NCI-H2029 (cell line): Measurements from ENCODE around the gene CHD6.

ENCODE experiments used
- DNase-seq: peaks from one replicate; lab custom pipeline; 2025; lab: John Stamatoyannopoulos, UW

Gene CHD6

DNA sequence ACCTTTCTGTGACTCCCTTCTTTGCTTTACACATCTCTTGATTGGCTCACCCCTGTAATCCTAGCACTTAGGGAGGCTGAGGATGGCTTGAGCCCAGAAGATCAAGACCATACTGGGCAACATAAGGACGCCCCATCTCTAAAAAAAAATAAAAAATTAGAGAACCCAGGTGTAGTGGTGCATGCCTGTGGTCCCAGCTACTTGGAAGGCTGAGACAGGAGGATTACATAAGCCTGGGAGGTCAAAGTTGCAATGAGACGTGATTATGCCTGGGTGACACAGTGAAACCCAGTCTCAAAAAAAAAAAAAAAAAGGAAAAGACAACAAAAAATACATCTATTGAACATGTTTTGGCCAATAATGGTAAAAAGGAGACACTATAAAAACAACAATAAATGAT is 37.8 kb downstream of the CHD6 start:
- DNase-seq = no peak

GRCh38 chr20:41577129-41578009 is 40.8 kb downstream of the CHD6 start:
- no peak for DNase-seq

GRCh38 chr20:41575412-41575811 is 42.8 kb downstream of the CHD6 start:
- DNase-seq = no peak

GRCh38 chr20:41574802-41575389 is 43.3 kb downstream of the CHD6 start:
- DNase-seq = no peak

GRCh38 chr20:41573955-41574354 is 44.2 kb downstream of the CHD6 start:
- DNase-seq = no peak

DNA sequence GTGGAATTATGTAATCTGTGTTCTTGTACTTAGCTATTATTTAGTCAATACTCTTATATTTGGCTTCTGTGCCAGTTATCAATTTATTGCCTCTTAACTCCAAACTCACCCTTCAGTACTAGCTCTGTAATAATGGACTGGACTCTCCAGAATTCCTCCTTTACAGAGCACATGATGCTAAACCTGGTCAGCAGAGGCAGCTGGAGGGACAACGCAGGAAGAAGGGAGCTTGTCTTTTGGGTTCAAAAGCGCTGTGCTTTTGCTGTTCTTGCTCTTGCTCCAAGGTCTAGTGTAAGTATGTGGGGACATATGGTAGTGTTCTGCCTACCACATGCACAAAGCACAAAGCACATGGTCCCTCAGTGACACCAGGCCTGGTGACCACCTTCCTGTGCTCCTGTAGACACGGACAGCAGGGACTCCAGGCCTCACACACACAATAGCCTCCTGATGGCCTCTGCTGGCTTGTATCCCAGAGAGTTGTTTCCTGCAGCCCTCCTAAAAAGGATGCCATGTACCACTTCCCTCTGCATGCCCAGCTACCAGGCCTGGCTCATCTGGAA is 46.1 kb downstream of the CHD6 start:
- DNase-seq = peak; percentile 45

GRCh38 chr20:41571006-41571405 is 47.2 kb downstream of the CHD6 start:
- no peak for DNase-seq

- DNase-seq = no peak
Measured at GRCh38 chr20:41570557-41570956, 47.6 kb downstream of the CHD6 start.

DNA sequence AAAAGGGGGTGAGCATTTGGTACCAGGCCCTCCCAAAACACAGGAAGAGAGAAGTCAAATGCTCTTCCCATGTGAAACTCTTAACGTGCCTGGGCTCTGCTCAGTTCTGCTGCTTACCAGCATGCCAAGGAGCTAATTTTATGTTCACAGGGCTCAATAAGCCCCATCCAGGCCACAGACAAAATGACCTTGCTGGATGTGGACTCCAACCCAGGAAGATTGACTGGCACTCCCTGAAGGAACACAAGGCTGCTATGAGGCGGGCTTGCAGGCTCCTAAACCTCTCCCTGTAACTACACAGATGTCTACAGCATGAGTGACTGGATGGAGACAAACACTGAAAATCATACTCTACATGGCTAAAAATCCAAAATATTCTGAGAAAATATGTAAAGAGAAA is 50.6 kb downstream of the CHD6 start:
- DNase-seq = no peak

GRCh38 chr20:41566896-41567527 is 51.2 kb downstream of the CHD6 start:
- DNase-seq = no peak

- DNase-seq = no peak
Measured at GRCh38 chr20:41563087-41563486, 55.1 kb downstream of the CHD6 start.

- DNase-seq = no peak
Measured at GRCh38 chr20:41560970-41561369, 57.2 kb downstream of the CHD6 start.

DNA sequence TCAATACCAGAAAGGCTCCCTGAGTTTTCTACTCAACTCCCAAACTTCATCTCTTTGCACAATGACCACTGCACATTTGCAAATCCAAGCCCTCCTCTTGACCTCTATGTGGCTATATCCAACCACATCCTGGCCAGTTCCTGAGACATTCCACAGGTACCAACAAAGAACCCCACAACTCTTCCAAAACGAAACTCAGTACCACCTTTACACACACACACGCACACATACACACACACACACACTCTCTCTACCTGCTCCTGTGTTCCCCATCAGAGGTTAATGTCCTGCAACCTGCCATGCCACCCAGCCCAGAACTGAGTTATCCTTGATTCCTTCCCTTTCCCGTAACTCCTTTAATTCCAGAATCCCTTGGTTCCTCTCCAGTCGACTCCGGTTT is 58.5 kb downstream of the CHD6 start:
- DNase-seq = no peak

DNA sequence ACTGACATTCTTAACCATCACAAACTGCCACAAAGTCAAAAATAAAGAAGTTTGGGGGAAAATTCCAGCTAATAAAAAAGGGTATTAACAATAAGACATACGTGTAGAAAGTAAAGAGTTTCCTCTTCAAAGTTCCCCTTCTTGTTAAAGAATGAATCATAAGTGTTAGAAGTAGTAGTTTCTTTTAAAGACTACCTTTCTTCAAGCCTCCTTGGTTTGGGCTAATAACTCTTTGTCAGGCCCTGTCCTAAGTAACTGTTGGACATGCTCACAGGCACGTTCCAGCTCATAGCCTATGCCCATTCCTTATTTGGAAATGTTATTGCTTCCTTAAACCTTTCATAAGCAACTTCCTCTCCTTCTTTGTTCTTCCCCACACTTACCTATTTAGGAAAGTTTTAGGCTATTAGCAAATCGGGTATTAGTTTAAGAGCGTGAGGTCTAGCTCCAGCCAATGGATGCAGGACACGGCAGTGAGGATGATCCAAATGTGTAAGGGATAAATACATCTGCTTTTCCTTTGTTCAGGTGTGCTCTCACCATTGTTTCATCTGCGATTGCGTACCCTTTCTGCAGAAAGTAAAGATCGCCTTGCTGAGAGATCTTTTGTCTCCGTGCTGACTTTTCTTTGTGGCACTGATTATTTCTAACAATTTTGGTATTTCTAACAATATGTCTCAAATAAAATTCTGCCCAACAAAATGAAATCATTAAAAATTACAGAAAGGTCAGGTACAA is 64.9 kb downstream of the CHD6 start:
- no peak for DNase-seq

DNA sequence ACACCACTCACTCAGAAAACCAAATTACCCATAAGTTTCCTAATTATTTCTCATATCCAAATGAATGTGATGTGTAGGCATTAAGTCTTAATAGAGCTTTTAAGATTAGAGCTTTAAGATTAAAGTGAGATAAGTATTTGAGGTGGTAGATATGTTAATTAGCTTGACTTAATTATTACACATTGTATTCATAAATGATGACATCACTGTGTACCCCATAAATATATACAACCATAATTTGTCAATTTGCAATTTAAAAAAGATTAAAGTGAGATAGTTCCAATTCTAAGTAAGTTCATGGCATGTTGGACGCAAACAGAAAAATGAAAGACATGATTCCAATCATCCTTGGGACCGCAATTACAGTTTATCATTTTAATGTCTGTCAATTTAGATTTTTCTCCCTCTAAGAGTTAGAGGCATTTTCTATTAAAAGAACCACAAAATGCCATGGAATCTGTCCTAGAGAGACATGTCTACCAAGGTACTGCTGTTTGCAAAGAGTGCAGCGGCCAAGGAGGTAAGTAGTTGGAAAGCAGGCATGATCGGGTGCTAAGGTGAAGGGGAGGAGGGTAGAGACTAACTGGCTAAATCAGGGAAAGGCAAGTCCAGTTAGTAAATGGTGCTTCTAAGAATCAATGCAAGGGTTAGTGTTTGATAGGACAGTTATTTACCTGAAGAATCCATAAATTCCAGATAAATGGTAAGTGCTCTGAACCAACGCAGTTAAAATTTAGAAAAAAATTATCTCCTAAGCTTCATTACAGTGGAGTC is 65.7 kb downstream of the CHD6 start:
- DNase-seq = no peak

GRCh38 chr20:41551011-41551705 is 67.0 kb downstream of the CHD6 start:
- DNase-seq = no peak

DNA sequence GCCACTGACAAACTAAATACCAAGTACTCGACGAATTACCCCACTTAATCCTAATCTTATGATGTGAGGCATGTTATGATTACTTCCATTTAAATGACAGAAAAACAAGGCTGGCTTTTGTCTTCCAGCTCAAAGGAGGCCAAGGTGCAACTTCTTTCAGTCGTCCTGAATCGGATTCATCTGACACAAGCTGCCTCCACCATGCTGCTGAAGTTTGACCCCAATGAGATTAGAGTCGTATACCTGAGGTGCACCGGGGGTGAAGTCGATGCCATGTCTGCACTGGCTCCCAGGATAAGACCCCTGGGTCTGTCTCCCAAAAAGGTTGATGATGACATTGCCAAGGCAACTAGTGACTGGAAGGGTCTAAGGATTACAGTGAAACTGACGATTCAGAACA is 71.0 kb downstream of the CHD6 start:
- no peak for DNase-seq

DNA sequence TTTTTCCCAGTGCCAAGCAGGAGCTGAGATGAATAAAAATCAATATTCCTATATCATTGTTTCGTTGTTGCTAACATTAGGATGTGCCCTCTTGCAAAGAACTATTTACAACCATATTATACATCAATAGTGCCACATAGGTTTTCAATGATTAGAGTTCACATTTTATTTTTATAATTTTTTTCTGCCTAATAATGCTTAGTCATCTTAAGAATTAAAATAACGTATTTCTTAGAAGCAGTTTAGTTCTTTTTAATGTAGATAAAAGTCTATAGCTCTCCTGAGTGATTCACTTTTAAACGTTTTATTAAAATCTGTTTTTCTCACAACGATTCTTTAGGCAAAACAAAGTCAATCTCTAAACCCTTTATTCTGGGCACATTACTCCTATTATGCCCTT is 71.6 kb downstream of the CHD6 start:
- DNase-seq = no peak

- no peak for DNase-seq
Measured at GRCh38 chr20:41544472-41544871, 73.7 kb downstream of the CHD6 start.

DNA sequence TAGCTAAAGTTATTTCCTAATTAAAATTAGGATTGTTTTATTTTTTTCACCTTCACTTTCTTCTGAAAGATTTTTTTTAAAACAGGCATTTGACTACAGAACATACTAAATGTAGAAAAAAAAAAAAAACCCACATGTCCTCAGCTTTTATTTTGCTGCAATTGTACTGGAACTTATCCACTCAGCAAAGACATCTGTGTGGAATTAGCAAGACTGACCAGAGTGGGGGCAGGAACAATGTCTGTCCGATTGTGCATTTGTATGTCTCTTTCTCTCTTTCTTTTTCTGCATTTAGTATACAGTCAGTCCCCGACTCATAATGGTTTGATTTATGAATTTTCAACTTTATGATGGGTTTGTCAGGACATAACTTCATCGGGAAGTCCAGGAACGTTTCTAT is 77.3 kb downstream of the CHD6 start:
- DNase-seq = no peak

GRCh38 chr20:41540459-41540858 is 77.7 kb downstream of the CHD6 start:
- DNase-seq = no peak
